Measurements from ENCODE around the gene ARHGAP10. TPM values are rescaled to one million over a fixed set of nuclear protein-coding genes. Genes with fewer than 3 reads are reported as not detected.

The ARHGAP10 gene, protein sequence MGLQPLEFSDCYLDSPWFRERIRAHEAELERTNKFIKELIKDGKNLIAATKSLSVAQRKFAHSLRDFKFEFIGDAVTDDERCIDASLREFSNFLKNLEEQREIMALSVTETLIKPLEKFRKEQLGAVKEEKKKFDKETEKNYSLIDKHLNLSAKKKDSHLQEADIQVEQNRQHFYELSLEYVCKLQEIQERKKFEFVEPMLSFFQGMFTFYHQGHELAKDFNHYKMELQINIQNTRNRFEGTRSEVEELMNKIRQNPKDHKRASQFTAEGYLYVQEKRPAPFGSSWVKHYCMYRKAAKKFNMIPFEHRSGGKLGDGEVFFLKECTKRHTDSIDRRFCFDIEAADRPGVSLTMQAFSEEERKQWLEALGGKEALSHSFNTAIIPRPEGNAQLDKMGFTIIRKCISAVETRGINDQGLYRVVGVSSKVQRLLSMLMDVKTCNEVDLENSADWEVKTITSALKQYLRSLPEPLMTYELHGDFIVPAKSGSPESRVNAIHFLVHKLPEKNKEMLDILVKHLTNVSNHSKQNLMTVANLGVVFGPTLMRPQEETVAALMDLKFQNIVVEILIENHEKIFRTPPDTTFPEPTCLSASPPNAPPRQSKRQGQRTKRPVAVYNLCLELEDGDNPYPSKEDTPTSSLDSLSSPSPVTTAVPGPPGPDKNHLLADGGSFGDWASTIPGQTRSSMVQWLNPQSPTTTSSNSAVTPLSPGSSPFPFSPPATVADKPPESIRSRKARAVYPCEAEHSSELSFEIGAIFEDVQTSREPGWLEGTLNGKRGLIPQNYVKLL
- total RNA-seq (2013; cell fraction: nucleolus; rRNA removed), result 220 and 233 TPM in 2 replicates
- total RNA-seq (2014; rRNA removed), result 16.2 and 19.8 TPM in 2 replicates
- total RNA-seq (2014; rRNA removed; fragmentation: Illumina TruSeq; extraction: Trizol), result 20.9 and 23.2 TPM in 2 replicates
- total RNA-seq (2021), result 22.6 and 23.4 TPM in 2 replicates
- 17.2 TPM for polyA plus RNA-seq (2011; ENCODE audit: low read depth)
- 9.6 and 13.3 TPM in 2 replicates for polyA plus RNA-seq (2011; rRNA removed)
- polyA plus RNA-seq (2011; cell fraction: cytosol; rRNA removed), result 9.3 and 10.7 TPM in 2 replicates
- 19.6 and 20.4 TPM in 2 replicates for polyA plus RNA-seq (2011; cell fraction: nucleus; rRNA removed)
- 15.2 and 18.9 TPM in 2 replicates for polyA plus RNA-seq (2012)
- polyA plus RNA-seq (2014; fragmentation: Illumina TruSeq; extraction: Trizol), result 17.7 and 18.2 TPM in 2 replicates
- 1 to 10 TPM; 1.3 to 4.5 TPM for polyA plus RNA-seq (2014; fragmentation: Nextera tagmentation; extraction: Ambion mirVana)
- 14.2 and 14.5 TPM in 2 replicates for polyA plus RNA-seq (2014; rRNA removed)
- polyA plus RNA-seq (2016; fragmentation: Nextera tagmentation; extraction: Ambion mirVana), result 10 to 100 TPM; 24.0 to 25.8 TPM
- polyA minus RNA-seq (2011; rRNA and poly(A)+ RNA removed), result 21.9 and 25.0 TPM in 2 replicates
- 6.1 and 7.2 TPM in 2 replicates for polyA minus RNA-seq (2011; cell fraction: cytosol; rRNA and poly(A)+ RNA removed)
- polyA minus RNA-seq (2011; cell fraction: nucleus; rRNA and poly(A)+ RNA removed), result 46.3 and 78.8 TPM in 2 replicates
- Bru-seq, nascent RNA, result percentile 83 among the genes with signal in this experiment
- percentile 78 among the genes with signal in this experiment for BruChase-seq, experiment 1, labeled RNA remaining after a 6-hour chase
- percentile 74 among the genes with signal in this experiment for BruChase-seq, experiment 2, labeled RNA remaining after a 2-hour chase
- long read RNA-seq, experiment 1, partial matches to known transcripts, result 4 of 11 reads
- long read RNA-seq, experiment 1, other reads (novel, unspliced or antisense), result 5 of 11 reads
- long read RNA-seq, experiment 2, partial matches to known transcripts, result 16 of 24 reads
- long read RNA-seq, experiment 2, other reads (novel, unspliced or antisense), result 4 of 24 reads

DNA sequence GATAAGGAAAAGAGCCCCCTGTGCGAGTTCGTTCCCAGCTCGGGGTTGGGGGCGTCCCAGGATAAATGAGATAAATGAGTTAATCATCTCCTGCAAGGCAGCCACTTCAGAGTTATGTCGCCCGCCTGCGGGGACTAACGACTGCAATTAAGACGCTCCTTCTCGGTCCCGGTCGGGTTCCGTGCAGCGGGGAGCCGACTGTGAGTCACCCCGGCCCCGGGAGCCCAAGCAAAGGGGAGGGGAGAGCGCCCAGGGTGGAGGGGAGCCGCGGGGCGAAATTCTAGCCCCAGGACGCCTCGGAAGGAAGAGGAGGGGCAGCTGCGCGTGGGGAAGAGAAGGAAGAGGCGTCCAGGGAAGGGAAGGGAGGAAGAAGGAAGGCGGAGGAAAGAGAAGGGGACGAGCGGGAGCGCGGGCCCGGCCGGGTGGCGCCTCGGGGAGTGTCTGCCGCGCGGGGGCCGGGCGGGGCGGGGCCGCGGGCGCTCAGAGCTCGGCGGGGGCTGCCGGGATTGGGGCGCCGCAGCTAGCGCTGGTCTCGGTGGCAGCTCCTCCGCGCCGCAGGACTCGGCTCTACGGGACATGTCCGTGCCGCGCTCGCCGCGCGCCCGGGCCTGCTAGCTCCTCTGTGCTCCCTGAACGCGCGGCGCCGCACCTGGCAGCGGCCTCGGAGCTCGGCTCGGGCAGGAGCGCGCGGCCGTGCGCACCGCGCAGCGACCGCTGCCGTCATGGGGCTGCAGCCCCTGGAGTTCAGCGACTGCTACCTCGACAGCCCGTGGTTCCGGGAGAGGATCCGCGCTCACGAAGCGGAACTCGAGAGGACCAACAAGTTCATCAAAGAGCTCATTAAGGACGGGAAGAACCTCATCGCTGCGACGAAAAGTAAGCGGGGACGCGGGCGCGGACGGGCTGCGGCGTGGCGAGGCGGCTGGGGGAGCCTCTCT lies at the start of gene ARHGAP10:
ARHGAP10 (plus strand) TSS at position 509 of the 938 bp plus-strand sequence; CDS start at position 723, 214 bp downstream.
- Histone ChIP-seq H3K9me3 (replicated peaks; ENCODE audit: control insufficient read depth, insufficient read depth, low read length) (no peaks in the 10 kb centered on the region), H3K36me3 (ENCODE audit: control insufficient read depth in 2 of 2, insufficient read depth in 2 of 2, low read length in 1 of 2) (no peaks in the 10 kb centered on the region), H3K4me1 (ENCODE audit: control insufficient read depth, insufficient read depth, low read length) (peaks cover 12% of the 10 kb centered on the region), H3K27ac (ENCODE audit: control insufficient read depth, insufficient read depth) (peak within 1 kb of the TSS; percentile 91), H3K4me2 (ENCODE audit: control insufficient read depth, insufficient read depth) (peak within 1 kb of the TSS; percentile 79), H3K27me3 (replicated peaks in 1 of 2; ENCODE audit: control insufficient read depth in 2 of 2, insufficient read depth in 2 of 2, low read length in 1 of 2) (no peaks in the 10 kb centered on the region), H4K20me1 (ENCODE audit: control insufficient read depth, insufficient read depth) (no peaks in the 10 kb centered on the region), H3K9ac (ENCODE audit: control insufficient read depth, insufficient read depth, low read length) (peak within 1 kb of the TSS; percentile 74), H2AFZ (ENCODE audit: control insufficient read depth, low read depth, low read length) (peak within 1 kb of the TSS; percentile 89), H3K79me2 (ENCODE audit: control insufficient read depth, insufficient read depth, low read length) (peaks cover 55% of the 10 kb centered on the region), H3K4me3 (peak within 1 kb of the TSS; percentile 98)
- BruUV-seq (replicated peaks), result TSS peak; percentile 90
- FAIRE-seq, result no peak
- ChIA-PET CTCF (interaction anchor here (0.8 to 9.1 kb wide), 15 partner anchors 10 to 133 kb away, joined by 3 to 94 read pairs (median 4); no protein-coding TSS in a partner anchor), POLR2A (interaction anchor here (0.9 to 3.8 kb wide), 22 partner anchors 8 to 135 kb away, joined by 3 to 17 read pairs (median 4); partner anchors contain the start of gene TMEM184C), RAD21 (ENCODE audit: unreplicated experiment) (interaction anchor here (0.6 to 4.8 kb wide), 28 partner anchors 9 to 143 kb away, joined by 3 to 60 read pairs (median 4); partner anchors contain the start of genes PRMT9 and TMEM184C), SMC1A (ENCODE audit: uncharacterized antibody, unreplicated experiment) (interaction anchor here (0.6 to 5.0 kb wide), 26 partner anchors 10 to 137 kb away, joined by 3 to 19 read pairs (median 4); partner anchors contain the start of gene PRMT9)
- in situ Hi-C loops (cut with MboI) (no loop called here), intact Hi-C loops (cut with micrococcal nuclease; ENCODE audit: unreplicated experiment) (loop anchor here (2.0 to 5.0 kb wide), 2 partner anchors 23 to 115 kb away; no protein-coding TSS in a partner anchor)
- no peak for DNase-seq (ENCODE audit: low read depth, low spot score)
- under 1% methylated on average over 47 of the region's 106 CpGs for WGBS (ENCODE audit: insufficient coverage, insufficient replicate concordance, low lambda C conversion rate, missing lambda C conversion rate)
- ATAC-seq, result peak; percentile 71
- TF ChIP-seq MYC (IDR thresholded peaks at IDR 0.05; ENCODE audit: insufficient read depth, insufficient read length, insufficient replicate concordance, low read length, severe bottlenecking), result no peak
- no peak for TF ChIP-seq EP300 (IDR thresholded peaks at IDR 0.05; ENCODE audit: borderline replicate concordance in 1 of 2, control insufficient read depth in 1 of 2, low read depth in 2 of 2, low read length in 2 of 2)
- peak; percentile 76; the same call in 1 of the 2 replicates for TF ChIP-seq NKRF (conservative IDR thresholded peaks at IDR 0.05)
- no peak for TF ChIP-seq RCOR1 (conservative IDR thresholded peaks at IDR 0.05; ENCODE audit: low read depth, low read length)
- TF ChIP-seq SMAD5 (IDR thresholded peaks at IDR 0.05; ENCODE audit: low read depth), result no peak
- no peak for TF ChIP-seq FOS (IDR thresholded peaks at IDR 0.05; ENCODE audit: borderline replicate concordance, extremely low read depth, insufficient read length)
- no peak for TF ChIP-seq NRF1 (conservative IDR thresholded peaks at IDR 0.05; ENCODE audit: low read depth, low read length)
- TF ChIP-seq PKNOX1 (IDR thresholded peaks at IDR 0.05), result no peak
- no peak for TF ChIP-seq MYB (IDR thresholded peaks at IDR 0.05; ENCODE audit: borderline replicate concordance, low read depth, low read length)
- TF ChIP-seq PAX5 (IDR thresholded peaks at IDR 0.05; ENCODE audit: borderline replicate concordance, low read depth, low read length), result peak; percentile 71; the same call in 1 of the 2 replicates

Data from GM12878 (cell line).